GM19452 (cell line): ENCODE results near the gene PHF21B.
"Not testable (repeated sequence)": the region's sequence is repeated elsewhere in the genome, so short reads cannot be mapped to it uniquely, and the experiment has no call there.

ENCODE experiments used
- ATAC-seq: cut with Tn5 transposase; IDR thresholded peaks from one replicate; pipeline ENCODE4 v1.9.1; 2021; ENCODE audit not compliant: unreplicated experiment

The PHF21B gene

DNA sequence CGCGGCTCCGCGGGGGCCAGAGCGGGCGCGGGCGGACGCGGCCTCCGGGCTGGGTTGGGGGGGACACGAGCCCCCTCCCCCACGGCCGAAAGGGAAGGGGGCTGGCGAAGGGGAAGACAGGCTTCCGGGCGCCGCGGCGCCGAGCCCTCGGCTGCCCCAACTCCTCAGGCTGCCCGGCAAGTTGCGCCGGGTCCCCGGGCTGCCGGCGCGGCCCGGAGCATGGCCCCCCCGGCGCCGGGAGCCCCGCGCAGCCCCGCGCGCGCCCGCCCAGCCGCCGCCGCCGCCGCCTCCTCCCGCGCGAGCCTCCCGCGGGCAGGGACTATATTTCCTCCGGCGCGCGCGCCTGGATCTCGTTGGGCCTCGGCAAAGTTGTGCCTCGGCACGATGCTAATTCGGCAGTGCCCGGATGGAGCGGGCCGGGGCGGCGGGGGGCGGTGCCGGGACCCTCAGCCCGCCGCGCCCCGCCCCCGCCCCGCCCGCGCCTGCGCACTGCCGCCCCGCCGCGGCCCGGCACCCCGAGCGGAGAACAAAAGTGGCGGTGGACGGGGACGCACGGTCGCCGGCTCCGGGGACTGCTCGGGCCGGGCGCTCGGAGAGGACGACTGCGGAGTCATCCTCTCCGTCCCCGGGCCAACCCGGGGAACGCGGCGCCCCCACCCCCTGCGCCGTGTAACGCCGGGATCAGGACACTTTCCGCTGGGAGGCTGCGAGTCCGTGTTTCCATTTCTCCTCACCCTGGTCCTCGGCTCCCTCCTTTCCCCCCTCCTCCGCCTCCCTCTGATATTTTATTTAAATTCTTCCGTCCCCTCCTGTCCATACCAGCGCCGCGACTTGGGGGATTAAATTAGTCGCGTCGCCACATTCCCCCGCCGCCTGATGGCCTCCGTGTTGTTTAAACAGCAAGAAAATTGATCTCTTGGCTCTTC, at the start of gene PHF21B:
Gene PHF21B (minus strand): TSS at position 400 of the 926 bp plus-strand sequence. CDS start 456 bp downstream, outside the sequence.
- ATAC-seq = no peak

DNA sequence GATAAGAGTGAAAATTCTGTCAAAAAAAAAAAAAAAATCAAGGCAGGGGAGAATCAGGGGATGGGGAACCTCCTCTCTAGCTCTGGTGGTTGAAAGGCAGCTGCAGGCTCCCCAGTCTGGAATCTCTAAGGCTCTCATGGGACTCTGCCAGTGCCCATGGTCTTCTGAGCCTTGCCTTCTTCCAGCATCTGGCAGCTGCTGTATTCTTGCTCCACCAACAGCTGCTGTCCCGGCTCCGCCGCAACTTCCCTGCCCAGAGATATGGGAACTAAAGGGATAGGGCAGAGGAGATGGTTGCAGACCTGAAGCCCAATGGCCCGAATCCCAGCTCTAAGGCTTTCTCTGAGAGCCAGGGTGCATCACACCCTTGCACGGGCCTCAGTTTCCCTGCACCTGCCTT, 49.5 kb upstream of the PHF21B start:
- ATAC-seq = no peak

DNA sequence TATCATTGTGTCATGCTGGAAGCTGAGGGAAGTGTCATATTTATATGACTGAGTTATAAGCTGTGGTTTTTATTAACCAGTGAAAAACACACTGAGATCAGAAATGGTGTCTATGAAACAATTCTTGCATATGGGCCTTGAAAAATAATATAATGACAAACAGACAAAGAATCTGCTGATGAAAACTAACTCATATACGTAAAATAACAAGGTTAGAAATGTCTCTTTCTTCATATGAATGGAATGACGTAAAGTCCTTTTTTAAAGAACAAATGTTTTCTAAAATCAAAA, 48.8 kb upstream of the PHF21B start:
- no peak for ATAC-seq

DNA sequence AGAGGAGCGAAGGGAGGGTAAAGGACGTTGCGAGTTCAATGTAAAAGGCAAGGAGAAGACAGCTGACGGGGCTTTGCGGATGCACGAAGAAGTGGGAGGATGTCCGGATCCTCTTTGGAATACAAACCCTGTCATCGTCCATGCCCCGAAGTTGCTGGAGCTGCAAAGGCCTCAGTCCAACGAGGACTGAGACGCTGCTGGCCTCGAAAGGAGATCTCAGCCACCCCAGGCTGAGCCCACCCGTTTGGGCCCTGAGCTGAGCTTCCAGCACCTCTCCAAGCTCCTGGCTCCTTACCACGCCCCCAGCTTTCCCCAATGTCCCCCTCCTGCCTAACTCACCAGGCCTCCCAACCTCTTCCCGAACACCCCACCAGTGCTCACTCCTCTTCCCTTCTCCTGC, 46.1 kb upstream of the PHF21B start:
- no peak for ATAC-seq

DNA sequence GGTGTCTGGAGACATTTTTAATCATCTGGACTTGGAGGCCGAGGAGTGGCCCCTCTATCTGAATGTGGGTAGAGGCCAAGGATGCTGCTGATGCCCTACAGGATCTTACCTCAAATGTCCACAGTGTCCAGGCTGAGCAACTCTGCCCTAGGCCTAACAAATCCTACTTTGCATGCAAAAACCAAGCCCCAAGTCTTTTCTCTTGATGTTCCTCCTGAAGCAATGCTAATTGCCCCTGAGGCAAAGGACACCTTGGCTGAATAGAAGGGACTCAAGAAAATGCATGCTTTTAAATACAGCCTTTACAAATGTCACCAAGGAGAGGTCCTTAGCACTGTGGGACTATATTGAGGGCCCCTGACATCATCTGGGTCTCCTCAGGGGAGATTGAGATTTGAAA, 43.8 kb upstream of the PHF21B start:
- ATAC-seq = no peak

DNA sequence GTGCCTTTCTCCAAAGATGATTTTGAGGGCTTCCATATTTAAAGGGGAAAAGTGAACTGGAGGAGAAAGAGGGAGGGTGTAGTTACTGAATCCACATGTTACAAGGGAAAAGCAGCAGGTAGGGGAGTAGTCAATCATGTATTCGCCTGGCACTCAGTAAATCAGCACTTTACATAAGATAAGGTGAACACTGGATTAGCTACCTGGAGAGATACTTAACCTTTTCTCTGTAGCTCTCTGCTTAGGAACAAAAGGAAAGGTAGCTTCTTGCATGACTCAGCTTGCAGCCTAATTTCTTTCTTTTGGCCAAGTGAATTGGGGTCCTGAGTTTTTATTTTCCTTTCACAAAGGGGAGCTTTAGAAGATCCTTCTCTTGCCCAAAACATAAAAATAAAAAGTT, 43.3 kb upstream of the PHF21B start:
- ATAC-seq = no peak

DNA sequence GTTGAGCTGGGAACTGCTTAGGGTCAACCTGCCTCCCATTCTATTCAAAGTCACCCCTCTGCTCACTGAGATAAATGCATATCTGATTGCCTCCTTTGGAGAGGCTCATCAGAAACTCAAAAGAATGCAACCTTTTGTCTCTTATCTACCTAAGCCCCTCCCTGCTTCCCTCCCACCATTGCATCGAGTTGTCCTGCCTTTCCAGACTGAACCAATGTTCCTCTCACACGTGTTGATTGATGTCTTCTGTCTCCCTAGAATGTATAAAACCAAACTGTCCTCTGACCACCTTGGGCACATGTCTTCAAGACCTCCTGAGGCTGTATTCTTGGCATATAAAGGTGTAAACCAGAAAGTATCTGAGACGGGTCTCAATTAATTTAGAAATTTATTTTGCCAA, 42.9 kb upstream of the PHF21B start:
- not testable (repeated sequence) for ATAC-seq

DNA sequence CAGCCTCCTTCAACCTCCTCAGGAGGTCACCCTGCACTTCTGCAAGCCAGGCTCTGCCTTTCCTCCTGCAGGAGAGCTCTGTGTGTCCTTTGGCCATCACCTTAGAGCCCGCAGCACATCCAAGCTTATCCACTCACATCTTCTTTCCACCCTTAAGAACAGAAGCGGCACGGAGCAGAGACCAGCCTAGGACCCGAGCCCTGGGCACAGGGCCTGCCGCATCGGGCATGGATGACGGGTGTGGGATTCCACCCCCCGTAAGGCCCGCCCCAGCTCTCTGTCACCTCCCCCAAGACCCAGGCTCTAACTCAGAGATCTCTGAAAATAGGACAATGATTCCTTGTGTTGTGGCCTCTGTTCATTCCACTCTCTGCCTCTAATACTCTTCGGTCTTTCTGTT, 42.1 kb upstream of the PHF21B start:
- no peak for ATAC-seq

DNA sequence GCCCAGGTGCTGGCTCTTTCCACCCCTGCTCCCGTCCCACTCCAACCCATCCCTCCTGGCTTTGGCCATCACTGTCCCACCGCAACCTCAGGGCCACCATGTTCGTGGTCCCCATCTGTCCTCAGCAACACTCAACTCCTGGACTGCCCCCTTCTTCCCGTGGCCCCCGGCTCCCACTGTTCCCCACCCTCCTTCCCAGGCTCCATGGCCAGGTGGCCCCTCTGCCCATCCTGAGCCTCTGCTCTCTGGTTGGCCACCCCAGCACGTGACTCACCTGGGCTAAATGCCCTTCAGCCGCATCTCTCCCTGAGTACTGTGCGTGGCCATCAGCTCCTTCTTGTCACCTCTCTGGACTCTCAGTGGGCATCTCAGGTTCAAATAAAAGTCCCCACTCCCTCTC, 41.6 kb upstream of the PHF21B start:
- no peak for ATAC-seq

DNA sequence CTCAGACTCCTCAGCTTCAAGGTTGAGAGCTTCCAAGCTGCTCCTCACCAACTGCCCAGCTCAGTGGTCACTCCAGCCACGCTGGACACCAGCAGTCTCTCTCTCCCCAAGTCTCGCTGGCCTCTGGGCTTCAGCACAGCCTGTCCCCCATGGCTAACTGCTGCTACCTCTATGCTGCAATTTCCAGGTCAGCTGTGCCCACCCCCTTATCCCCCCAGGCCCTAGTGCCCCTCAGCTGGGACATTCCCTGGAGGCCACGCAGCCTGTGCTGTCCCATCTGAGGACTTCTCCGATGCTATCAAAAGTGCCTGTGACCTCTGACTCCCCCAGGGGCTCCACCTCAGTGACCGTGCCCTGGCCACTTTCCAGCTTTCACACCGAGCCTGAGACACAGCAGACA, 37.5 kb upstream of the PHF21B start:
- no peak for ATAC-seq

DNA sequence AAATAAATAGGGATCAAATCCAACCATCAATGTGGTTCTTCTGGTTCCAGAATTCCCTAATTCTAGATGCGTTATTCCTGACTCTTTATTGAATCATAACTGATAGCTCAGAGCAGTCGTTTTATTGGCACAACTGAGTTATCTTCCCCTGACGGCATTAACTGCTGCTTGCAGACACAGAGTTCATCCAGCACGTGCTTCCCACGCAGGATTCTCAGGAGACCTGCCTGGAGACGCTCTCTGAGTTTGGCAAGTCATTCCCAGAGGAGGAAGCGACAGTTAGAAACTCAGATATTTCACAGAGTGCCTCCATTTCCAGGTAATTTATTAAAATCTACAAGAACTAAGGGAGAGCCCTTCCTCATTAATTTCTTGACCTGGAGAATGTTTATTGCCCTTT, 35.4 kb upstream of the PHF21B start:
- no peak for ATAC-seq

DNA sequence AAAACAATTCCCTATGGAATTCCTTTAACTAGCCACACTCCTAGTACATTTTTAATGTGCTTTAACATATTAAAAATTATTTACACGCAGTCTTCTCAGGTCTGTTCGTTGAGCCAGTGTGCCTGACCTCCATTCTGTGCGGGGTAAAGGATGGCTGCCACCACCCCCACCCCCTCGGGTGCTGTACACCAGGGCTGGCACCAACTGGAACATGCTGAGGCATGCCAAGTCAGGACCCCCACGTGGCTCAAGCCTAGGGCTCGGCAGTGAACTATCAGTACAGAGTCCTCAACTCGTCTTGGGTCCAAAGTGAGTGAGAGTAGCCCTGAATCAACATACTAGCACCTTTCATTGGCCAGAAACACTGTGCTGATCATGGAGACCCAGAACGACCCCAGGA, 32.5 kb upstream of the PHF21B start:
- no peak for ATAC-seq

DNA sequence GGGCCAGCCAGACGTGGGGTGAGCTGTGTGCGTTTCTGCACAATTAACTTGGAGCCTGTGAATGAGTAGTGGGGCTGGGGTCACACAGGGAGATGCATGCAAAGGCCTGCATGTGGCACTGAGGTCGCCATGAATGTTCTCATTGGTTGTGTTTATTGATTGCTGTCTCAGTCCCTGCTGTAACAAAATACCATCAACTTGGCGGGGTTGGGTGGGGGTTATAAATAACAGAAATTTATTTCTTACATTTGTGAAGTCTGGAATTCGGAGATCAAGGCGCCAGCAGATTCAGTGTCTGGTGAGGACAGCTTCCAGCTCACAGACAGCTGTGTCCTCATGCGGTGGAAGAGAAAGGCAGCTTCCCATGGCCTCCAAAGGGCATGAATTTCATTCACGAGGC, 29.3 kb upstream of the PHF21B start:
- no peak for ATAC-seq

DNA sequence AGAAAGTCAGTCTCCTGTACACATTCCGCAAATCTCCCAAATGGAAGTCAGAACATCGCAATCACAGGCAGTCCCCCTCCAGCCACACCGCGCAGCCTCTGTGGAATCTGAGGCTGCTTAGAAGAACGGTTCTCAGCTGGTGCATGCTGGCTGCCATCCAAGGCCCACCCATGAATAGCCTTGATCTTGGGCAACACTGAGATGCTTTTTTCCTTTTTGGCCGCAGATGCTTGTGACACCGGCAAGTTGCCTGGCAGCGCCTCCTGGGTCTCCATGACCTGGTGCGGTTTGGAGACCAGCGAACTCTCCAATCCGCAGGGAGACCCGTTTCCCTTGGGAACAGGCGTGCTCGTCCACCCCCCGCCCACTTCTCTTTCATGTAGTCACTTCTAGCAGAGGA, 26.3 kb upstream of the PHF21B start:
- ATAC-seq = no peak

DNA sequence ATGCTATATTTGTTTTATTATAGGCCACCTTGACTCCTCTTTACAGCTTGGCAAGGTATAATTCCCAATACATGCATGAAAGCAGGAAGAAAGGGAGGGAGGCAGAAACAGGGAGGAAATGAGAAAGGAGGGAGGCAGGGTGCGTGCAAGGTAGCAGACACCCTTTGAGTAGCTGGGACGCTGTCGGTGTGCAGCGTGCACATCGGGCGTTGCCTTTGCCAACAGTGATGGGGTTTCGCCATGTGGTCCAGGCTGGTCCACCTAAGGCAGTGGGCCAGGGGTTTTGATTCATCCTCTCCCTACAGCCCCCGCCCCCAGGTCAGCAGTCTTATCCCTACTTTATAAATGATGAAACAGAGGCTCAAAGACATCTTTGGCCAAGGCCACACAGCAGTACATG, 25.0 kb upstream of the PHF21B start:
- no peak for ATAC-seq

DNA sequence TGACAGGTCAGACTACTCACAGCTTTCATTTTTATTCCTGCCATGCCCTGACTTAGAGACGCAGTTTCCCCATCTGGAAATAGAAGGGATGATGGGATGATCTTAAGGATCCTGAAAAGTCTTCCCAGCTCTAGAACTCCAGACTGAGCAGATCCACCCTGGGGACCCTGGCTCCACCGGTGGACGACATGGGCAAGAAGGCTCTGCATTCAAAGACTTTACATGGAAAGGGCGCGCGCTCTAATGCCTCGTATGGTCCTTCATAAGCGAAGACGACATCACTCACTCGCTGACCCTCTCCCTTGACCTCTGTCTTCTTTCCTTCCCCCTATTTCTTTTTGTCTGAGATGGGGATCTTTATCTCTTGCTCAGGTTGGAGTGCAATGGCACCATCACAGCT, 24.4 kb upstream of the PHF21B start:
- no peak for ATAC-seq

DNA sequence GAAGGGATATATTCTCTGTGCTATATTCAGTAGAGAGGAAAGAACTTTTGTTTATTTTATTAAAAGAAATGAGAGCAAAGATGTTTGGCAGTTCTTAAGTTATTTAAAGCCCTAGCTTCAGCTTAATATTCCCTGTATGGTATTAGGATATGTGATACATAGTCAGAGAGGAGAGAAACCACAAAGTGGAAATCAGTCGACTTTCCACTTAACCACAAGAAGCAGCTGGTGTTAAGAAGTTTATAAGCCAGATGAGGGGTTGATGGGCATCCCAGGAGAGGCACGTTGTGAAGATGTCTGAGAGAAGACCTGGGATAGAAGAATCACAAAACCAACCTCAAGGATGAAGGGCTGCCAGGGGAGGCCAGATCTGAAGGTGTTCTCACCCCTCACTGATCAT, 23.3 kb upstream of the PHF21B start:
- no peak for ATAC-seq

DNA sequence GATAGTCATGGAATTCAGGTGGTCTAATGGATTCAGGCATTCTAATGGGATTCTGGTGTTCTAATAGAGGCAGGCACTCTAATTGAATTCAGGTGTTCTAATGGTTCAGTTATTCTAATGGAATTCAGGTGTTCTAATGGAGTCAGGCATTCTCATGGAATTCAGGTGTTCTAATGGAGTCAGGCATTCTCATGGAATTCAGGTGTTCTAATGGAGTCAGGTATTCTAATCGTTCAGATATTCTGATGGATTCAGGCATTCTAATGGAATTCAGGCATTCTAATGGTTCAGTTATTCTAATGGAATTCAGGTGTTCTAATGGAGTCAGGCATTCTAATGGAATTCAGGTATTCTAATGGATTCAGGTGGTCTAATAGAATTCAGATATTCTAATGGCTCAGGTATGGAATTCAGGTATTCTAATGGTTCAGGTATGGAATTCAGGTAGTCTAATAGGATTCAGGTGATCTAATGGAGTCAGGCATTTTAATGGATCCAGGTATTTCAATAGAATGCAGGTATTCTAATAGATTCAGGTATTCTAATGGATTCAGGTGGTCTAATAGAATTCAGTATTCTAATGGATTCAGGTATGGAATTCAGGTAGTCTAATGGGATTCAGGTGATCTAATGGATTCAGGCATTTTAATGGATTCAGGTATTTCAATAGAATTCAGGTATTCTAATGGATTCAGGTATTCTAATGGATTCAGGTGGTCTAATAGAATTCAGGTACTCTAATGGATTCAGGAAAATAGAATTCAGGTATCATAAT, 22.0 kb upstream of the PHF21B start:
- no peak for ATAC-seq

DNA sequence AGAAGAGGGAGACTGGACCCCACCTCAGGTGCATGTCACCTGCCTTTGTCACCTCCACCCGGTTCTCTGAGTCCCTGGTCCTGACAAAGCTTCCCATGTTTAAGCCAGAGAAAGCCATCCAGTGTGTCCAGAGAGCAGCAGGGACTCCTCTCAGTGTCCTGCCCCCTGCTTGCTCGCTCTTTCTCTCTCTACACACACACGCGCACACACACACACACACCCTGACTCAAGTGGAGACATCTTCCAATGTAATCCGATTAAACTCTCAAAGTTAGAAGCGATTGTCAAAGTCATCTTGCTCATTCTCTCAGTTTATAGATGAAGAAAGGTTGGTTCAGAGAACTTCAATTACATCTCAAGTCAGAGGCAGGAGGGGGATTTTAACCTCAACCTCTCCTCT, 19.7 kb upstream of the PHF21B start:
- no peak for ATAC-seq

DNA sequence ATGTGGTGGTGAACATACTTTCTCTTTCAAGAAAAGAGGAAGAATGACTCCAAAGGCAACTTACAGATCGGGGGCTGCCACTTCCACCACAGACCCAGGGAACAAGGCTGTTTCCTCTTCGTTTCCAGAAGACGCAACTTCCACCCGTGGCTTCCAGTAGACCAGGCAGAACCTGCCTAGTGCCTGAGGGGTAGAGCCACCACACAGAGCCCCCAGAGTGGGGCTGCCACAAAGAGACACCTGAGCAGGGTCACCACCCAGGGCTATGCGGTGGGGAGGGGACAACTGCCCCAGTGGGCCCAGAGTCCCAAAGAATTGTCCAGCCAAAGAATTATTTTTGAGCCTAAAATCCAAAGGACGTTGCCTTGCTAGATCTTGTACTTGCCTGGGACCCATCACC, 16.7 kb upstream of the PHF21B start:
- no peak for ATAC-seq

DNA sequence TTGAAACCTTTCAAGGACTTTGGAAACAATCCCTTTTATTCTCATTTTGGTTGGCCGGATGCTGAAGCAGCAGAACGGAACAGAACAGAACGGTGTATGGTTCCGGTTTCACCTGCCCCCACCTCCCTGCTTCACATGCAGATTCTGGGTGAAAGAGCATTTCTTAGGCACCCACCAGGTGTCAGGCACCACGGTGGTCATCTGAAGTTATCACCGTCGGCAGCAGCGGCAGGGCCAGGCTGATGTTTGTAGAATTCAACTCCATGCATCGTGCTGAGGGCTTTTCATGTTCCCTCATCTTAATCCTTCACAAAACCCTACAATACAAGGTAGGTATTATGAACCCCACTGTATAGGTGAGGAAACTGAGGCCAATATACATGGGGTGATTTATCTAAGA, 13.6 kb upstream of the PHF21B start:
- no peak for ATAC-seq

DNA sequence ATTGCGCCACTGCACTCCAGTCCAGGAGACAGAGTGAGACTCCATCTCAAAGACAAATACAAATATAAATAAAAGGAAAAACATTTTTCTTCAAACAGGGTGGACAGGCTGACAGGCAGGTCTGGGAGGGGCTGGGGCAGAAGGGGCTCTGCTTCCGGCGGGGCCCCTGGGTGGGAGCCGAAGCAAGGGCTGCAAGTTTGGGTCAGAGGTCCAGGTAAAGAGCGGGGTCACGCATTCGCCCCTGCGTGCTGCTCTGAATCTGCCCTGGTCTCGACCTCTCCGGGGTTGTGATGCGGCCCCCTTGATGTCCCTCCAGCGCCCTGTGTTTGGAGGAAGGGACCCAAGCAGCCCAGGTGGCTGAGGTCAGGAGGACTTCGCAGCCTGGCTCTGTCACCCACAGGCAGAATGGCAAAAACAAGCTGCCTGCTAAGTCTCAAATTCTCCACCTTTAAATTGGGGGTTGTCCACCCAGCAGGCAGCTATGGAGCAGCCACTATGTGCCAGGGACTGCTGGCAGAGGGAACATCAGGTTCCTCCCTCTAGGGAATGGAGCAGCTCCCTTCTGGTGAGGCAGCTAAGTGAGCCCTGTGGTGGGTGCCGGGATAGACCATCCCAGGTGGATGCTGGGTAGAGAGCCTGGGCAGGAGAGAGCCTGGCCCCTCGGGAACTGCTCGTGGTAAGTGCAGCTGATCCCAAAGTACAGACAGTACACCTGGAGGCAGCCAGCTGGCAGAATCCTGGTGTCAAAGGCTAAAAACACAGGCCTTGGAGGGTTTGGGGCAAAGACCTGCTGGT, 10.3 kb upstream of the PHF21B start:
- no peak for ATAC-seq
